ENCODE results near the gene BBX.

- no peak for TF ChIP-seq CTCF (IDR thresholded peaks at IDR 0.05)
- no peak for TF ChIP-seq POLR2A (IDR thresholded peaks at IDR 0.05)
Measured at GRCh38 chr3:107772016-107772415, 249.3 kb downstream of the BBX start.

Measured in thyroid gland (tissue), 4 donors.